ENCODE results near the gene DYSF. TPM values are rescaled to one million over a fixed set of nuclear protein-coding genes. Genes with fewer than 3 reads are reported as not detected.

Gene DYSF
- total RNA-seq, 1 experiment from 2014 or later = 5.5 TPM

DNA sequence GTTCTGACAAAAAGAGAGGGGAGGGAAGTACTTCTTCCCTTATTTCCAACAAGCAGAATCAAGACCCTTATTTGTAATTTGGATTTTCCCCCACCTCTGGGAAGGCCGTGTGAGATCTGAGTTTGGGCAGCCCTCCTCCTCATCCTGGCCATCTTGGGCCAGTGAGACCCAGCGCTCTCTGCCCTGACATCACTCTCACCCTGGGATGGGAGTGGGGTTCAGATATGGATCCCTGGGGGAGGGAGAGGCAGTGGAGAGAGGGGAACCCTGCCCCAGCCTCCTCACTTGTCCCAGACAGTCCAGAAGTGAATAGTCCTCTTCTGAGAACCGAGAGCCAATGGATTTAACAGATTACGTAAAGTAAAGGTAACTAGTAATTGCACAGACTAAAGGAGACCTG, 64.5 kb downstream of the DYSF start:
- H3K23ac ChIP-seq (ENCODE audit: insufficient read length, low read depth, low read length) = no peak overlapping the region
- no peaks in the 10 kb centered on the region for H3K79me1 ChIP-seq (ENCODE audit: insufficient read depth, low read depth, low read length, poor library complexity, severe bottlenecking)
- H2AK5ac ChIP-seq (ENCODE audit: insufficient read length, low read length) = no peak overlapping the region
- H3K4me1 ChIP-seq (ENCODE audit: insufficient read depth, low read length) = no peaks in the 10 kb centered on the region
- no peak overlapping the region for H2AFZ ChIP-seq (ENCODE audit: low read length)
- no peaks in the 10 kb centered on the region; the same call in 1 of the 2 replicates for H3K27me3 Mint-ChIP-seq (ENCODE audit: low read depth)
- H3K27ac ChIP-seq (ENCODE audit: insufficient read length, low read depth, low read length) = no peak overlapping the region
- DNase-seq = no peak
- H4K20me1 ChIP-seq (ENCODE audit: control insufficient read depth, insufficient read depth, insufficient read length) = no peaks in the 10 kb centered on the region
- H3K9ac ChIP-seq (ENCODE audit: extremely low read depth, insufficient read length, low read length) = no peak overlapping the region
- H3K4me3 Mint-ChIP-seq = no peak overlapping the region
- H4K8ac ChIP-seq (replicated peaks; ENCODE audit: insufficient read length, low read depth, low read length) = no peak overlapping the region
- no peaks in the 10 kb centered on the region for H3K9me3 Mint-ChIP-seq
- H3K23me2 ChIP-seq (ENCODE audit: insufficient read length, low read depth, low read length, poor library complexity, severe bottlenecking) = no peaks in the 10 kb centered on the region
- TF ChIP-seq, protein P1, sequence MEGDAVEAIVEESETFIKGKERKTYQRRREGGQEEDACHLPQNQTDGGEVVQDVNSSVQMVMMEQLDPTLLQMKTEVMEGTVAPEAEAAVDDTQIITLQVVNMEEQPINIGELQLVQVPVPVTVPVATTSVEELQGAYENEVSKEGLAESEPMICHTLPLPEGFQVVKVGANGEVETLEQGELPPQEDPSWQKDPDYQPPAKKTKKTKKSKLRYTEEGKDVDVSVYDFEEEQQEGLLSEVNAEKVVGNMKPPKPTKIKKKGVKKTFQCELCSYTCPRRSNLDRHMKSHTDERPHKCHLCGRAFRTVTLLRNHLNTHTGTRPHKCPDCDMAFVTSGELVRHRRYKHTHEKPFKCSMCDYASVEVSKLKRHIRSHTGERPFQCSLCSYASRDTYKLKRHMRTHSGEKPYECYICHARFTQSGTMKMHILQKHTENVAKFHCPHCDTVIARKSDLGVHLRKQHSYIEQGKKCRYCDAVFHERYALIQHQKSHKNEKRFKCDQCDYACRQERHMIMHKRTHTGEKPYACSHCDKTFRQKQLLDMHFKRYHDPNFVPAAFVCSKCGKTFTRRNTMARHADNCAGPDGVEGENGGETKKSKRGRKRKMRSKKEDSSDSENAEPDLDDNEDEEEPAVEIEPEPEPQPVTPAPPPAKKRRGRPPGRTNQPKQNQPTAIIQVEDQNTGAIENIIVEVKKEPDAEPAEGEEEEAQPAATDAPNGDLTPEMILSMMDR (conservative IDR thresholded peaks at IDR 0.05) = no peak
- H3K27me3 ChIP-seq (ENCODE audit: insufficient read depth, low read length) = no peaks in the 10 kb centered on the region
- H3K56ac ChIP-seq (ENCODE audit: insufficient read length, low read depth, low read length) = no peak overlapping the region
- H3K27ac Mint-ChIP-seq = no peak overlapping the region
- WGBS (ENCODE audit: extremely low coverage, insufficient read length, low lambda C conversion rate) = no CpG with 5 or more reads among the region's 4 CpGs
- no peak overlapping the region for H4K5ac ChIP-seq (ENCODE audit: insufficient read length, low read depth, low read length)
- H3K4me1 Mint-ChIP-seq = no peaks in the 10 kb centered on the region
- no peak overlapping the region for H3T11ph ChIP-seq (ENCODE audit: low read length)
- H3K4me2 ChIP-seq (ENCODE audit: insufficient read depth, insufficient read length, low read length) = no peak overlapping the region
- no peak overlapping the region for H2BK12ac ChIP-seq (ENCODE audit: insufficient read length, low read depth, low read length)
- H3K14ac ChIP-seq (ENCODE audit: insufficient read depth, low read length) = no peak overlapping the region
- no peak overlapping the region for H2BK120ac ChIP-seq (ENCODE audit: low read depth, low read length, poor library complexity, severe bottlenecking)
- no peak overlapping the region for H2BK15ac ChIP-seq (ENCODE audit: low read depth, low read length)
- H2BK5ac ChIP-seq (ENCODE audit: insufficient read length, low read length) = no peak overlapping the region
- no peak overlapping the region for H3K4ac ChIP-seq (ENCODE audit: low read depth, low read length)
- no peak overlapping the region for H4K91ac ChIP-seq (ENCODE audit: insufficient read length, low read depth, low read length)
- no peak overlapping the region for H3K18ac ChIP-seq (ENCODE audit: insufficient read length, low read depth, low read length)
- no peaks in the 10 kb centered on the region for H3K9me3 ChIP-seq (ENCODE audit: control insufficient read depth, low read depth, low read length)
- H3K79me2 ChIP-seq (ENCODE audit: insufficient read depth, low read length) = no peaks in the 10 kb centered on the region
- H3K36me3 Mint-ChIP-seq (ENCODE audit: insufficient read depth in 1 of 3, low read depth in 3 of 3) = peaks cover 0 to 1% (median 0%) of the 10 kb centered on the region in 3 experiments; a peak in 2 of 7 replicates
- no peak overlapping the region for H2BK20ac ChIP-seq (ENCODE audit: low read depth, low read length, poor library complexity, severe bottlenecking)

All from H9 (cell line).